Measurements from ENCODE around the gene RPS16. TPM values are rescaled to one million over a fixed set of nuclear protein-coding genes. Genes with fewer than 3 reads are reported as not detected.

Gene RPS16
- total and polyA plus RNA-seq, 9 of the 15 experiments (the other 6 are each of a cell fraction or from before 2014, with no cell fraction given): 82.6 to 3,671 (median 2,204) TPM

GRCh38 chr19:39409208-39410016 is 26.3 kb downstream of the RPS16 start (continued):
- TF ChIP-seq PHF8 (IDR thresholded peaks at IDR 0.05; ENCODE audit: borderline replicate concordance, low read length) (peak; percentile 70; the same call in 1 of the 2 replicates), HNRNPH1 (optimal IDR thresholded peaks at IDR 0.05; ENCODE audit: low read depth, low read length) (no peak), CREB3L1 (IDR thresholded peaks at IDR 0.05; ENCODE audit: borderline replicate concordance, low read depth) (0 out of 2 replicates have a peak, but pooled peaks have one; percentile 3), ZNF551 (CRISPR knock-in tag; IDR thresholded peaks at IDR 0.05) (no peak), YY1 (IDR thresholded peaks at IDR 0.05; ENCODE audit: borderline replicate concordance in 1 of 3, control insufficient read depth in 1 of 3, extremely low read depth in 1 of 3, insufficient read depth in 3 of 3, insufficient read length in 1 of 3, insufficient replicate concordance in 2 of 3, low read depth in 1 of 3, low read length in 2 of 3) (peak in 1 of 3 experiments; percentile 25), ZBTB34 (CRISPR knock-in tag; IDR thresholded peaks at IDR 0.05) (no peak), THRB (CRISPR knock-in tag; conservative IDR thresholded peaks at IDR 0.05) (0 out of 2 replicates have a peak, but pooled peaks have one; percentile 13), ZKSCAN8 (CRISPR knock-in tag; IDR thresholded peaks at IDR 0.05) (0 out of 2 replicates have a peak, but pooled peaks have one; percentile 36), E2F1 (CRISPR knock-in tag; IDR thresholded peaks at IDR 0.05) (no peak), ZEB2 (IDR thresholded peaks at IDR 0.05) (peak; percentile 99), EP400 (IDR thresholded peaks at IDR 0.05) (peak; percentile 63), EGR1 (conservative IDR thresholded peaks at IDR 0.05) (peak; percentile 87), SIN3A (IDR thresholded peaks at IDR 0.05; ENCODE audit: borderline replicate concordance in 2 of 2, control insufficient read depth in 1 of 2, low read depth in 2 of 2, low read length in 2 of 2) (peak in 1 of 2 experiments; percentile 88; a peak in 2 of 4 replicates), JUNB (CRISPR knock-in tag; conservative IDR thresholded peaks at IDR 0.05) (peak; percentile 86), CEBPB (tag; IDR thresholded peaks at IDR 0.05) (no peak), KHSRP (IDR thresholded peaks at IDR 0.05) (peak; percentile 55), POLR2B (IDR thresholded peaks at IDR 0.05; ENCODE audit: low read depth, partially characterized antibody) (peak; percentile 70), E2F6 (IDR thresholded peaks at IDR 0.05; ENCODE audit: borderline replicate concordance in 1 of 2, extremely low read depth in 1 of 2, insufficient read depth in 1 of 2, insufficient read length in 1 of 2, low read depth in 1 of 2, low read length in 1 of 2, poor library complexity in 1 of 2, severe bottlenecking in 1 of 2) (peak in 1 of 2 experiments; percentile 51), FOXJ2 (tag; IDR thresholded peaks at IDR 0.05) (peak; percentile 55; the same call in 1 of the 2 replicates)

Data from K562 (cell line).